SH-SY5Y (cell line): Measurements from ENCODE around the gene XDH.

Source experiments
- GATA2 ChIP-seq: IDR thresholded peaks from 2 replicates; pipeline ENCODE4 v1.6.1; 2011; ENCODE audit warnings: mild to moderate bottlenecking, low read depth, low read length
- GATA3 ChIP-seq: IDR thresholded peaks from 2 replicates; pipeline ENCODE4 v1.6.1; 2011; ENCODE audit warnings: low read depth, mild to moderate bottlenecking, low read length, moderate library complexity

XDH gene

DNA sequence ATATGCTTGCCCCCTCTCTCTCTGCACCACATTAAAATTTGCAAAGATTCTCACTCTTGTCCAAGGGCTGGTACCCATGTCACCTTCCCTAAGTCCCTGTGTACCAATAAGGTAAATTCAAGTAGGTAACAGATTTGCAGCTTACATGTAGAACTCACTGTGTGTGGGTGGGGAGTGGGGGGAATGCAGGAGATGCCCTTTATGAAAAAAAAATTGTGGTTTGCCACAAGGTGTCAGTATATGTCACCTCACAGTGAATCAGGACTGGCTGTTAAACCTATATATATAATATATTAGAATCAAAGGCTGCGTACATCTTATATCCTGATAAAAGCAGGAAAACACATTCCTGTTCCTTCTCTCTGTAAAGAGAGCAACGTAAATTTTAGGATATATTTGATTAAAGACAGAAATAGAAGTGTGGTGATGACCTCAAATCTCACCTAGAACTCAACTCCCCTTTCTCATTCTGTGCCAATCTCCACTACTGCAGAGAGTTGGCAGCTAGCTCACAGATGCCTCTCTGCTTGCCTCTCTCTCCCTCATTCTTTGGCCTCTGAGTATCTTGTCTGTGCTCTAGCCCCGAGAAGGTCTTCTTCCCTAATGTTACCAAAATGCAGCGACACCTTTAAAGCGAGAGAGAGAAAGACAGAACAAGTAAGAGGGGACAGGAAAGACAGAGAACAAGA, 536 bp downstream of the XDH start:
- TF ChIP-seq GATA2 (no peak), GATA3 (no peak)

GRCh38 chr2:31413025-31413424, 1.5 kb downstream of the XDH start:
- no peak for TF ChIP-seq GATA2
- no peak for TF ChIP-seq GATA3

DNA sequence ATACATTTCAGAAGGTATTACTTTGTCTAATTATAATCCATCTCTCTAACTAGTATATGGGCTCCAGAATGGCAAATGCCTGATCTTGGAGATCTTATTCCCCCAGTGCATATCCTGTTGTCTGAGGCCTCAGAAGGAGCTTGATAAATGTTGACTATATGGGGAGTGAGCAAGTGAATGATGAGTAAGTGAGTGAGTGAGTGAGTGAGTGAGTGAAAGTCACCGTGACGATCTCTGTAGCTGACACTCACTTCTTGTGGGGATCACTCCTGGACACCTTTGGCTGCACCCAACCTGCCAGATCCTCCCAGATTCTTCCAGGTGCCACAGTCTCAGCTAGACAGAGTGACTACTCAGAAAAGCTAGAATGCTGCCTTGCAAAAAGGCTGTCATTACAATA, 2.8 kb downstream of the XDH start:
- TF ChIP-seq GATA2, result no peak
- no peak for TF ChIP-seq GATA3

DNA sequence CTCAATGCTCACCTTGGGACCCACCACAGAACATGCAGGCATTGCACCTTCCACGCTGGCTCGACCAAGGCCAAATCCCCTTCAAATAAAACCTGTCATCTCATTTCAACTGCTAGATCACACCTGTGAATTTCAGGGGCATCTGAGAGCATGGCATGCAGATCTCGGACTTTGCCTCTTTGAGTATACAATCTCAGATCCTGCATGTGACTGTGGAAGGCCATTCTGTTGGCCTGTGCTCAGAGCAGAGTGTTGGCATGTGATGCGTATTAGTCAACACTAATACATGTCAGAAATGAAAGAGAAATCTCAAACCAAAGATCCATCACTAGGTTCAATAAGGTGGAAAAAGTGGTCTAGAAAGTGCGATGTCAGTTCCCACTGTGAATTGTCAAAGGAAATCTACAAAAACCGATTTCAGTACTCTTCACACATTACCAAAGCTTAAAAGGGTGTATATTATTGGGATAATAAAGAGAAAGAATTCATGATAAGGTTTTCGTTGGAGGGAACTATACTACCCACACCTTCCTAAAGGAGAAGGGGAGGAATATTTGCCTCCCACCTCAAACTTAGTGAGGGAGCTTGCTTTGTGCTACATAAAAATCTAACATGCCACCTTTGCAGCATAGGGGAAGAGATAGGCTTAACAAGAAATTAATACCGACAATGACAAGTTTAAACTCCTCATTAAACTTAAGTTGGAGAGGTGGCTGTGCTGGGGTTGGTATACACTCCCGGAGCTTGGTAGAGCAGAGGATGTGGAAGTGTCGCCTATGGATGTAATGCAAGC, 7.8 kb downstream of the XDH start:
- TF ChIP-seq GATA2, result no peak
- TF ChIP-seq GATA3, result no peak

- no peak for TF ChIP-seq GATA3
- TF ChIP-seq GATA2, result no peak
Measured at GRCh38 chr2:31404827-31405226, 9.7 kb downstream of the XDH start.

DNA sequence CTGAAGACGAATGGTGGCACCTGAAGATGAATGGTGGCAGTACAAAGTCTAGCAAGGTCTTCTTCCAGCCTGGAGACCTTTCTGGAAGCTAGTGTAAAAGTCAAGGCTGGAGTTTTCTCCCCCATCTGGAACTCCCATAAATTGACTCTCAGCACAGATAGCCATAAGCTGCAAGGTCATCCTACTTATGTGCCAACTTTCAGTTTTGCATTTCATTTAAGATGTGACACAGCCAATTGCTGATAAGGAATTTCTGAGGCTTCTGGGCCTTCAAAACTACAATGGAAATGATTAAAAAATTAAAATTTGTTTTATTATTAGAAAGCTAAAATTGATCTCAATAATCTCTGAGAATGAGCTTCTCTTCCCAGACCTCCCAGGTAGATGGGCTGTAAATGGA, 10.2 kb downstream of the XDH start:
- TF ChIP-seq GATA2 (no peak), GATA3 (no peak)

DNA sequence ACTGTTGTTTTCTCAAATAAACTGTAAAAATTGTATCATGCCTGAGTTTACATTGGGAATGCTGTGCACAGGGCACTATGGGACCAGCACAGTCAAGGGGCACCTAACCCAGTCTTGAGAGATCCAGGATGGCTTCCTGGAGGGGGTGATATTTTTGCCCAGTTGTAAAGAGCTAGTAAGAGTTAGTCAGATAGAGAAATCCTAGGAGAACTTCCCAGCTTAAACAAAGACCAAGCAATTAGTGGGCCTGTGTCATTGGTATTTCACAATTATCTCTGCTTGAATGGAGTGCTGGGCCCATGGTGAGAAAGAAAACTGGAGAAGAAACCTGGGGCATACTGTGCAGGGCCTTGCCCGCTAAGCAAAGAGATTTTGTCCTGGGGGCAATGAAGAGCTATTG, 12.2 kb downstream of the XDH start:
- no peak for TF ChIP-seq GATA3
- TF ChIP-seq GATA2, result no peak

DNA sequence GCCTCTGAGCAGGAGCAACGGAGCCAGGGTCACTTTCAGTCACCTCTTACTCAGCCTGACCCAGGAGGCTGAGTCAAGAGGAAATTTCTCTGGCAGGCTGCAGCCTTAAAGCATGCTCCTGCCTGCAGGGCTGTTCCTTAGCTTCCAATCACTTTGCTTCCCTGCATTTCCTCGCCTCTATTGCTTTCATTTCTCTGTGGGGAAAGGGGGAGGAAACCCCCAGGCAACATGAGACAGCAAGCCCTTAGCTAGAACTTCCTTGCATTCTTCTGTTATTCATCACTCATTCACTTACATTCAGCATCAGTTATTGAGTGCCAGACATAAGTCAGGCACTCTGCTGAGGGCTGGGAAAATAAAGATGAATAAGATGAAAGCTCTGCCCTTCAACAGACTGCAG, 13.0 kb downstream of the XDH start:
- no peak for TF ChIP-seq GATA2

DNA sequence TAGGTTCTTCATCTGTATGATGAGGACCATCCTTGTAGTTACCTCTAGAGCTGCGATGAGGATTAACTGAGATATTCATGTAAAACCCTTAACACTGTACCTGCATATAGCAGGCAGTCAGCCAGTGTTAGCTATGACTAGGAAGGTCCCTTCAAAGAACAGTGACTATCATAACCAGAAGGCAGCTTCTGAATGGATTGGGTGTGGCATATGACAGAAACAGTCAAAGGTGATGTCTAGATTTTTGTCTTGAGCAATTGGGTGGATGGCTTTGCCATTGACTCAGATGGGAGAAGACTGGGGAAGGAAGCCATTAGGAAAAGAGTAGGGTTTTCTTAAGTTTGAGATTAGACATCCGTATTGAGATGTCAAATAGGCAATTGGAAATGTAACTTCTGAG, 15.7 kb downstream of the XDH start:
- TF ChIP-seq GATA3 (no peak), GATA2 (no peak)

- TF ChIP-seq GATA2, result no peak
- no peak for TF ChIP-seq GATA3
Measured at GRCh38 chr2:31397094-31397493, 17.4 kb downstream of the XDH start.

DNA sequence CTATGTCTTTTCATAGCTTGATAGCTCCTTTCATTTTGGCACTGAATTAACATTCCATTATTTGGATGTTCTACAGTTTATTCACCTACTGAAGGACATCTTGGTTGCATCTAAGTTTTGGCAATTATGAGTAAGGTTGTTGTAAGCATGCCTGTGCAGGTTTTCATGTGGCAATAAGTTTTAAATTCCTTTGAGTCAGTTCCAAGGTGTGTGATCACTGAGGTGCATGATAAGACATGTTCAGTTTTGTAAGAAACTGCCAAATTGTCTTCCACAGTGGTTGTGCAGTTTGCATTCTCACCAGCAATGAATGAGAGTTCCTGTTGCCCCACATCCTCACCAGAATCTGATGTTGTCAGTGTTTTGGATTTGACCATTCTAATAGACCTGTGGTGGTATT, 24.2 kb downstream of the XDH start:
- TF ChIP-seq GATA2, result no peak
- TF ChIP-seq GATA3, result no peak

DNA sequence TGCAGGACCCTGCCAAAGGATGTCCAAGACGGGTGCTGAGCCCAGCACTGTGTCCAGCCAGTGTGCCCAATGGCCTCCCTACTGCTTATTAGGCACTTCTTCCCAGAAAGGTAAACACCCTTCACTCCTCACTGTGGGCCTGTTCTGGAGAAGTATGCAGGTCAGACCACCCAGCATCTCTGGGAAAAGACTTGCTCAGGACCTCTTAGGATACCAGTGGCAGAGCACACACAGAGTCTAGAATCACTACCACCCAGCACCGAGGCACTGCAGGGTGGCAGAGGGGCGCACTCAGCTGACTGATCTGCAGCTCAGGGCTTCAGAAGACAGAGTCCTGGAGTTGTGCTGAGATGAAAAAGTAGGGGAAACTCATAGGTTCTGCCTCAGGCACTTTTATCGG, 25.8 kb downstream of the XDH start:
- TF ChIP-seq GATA2, result no peak
- TF ChIP-seq GATA3, result no peak

DNA sequence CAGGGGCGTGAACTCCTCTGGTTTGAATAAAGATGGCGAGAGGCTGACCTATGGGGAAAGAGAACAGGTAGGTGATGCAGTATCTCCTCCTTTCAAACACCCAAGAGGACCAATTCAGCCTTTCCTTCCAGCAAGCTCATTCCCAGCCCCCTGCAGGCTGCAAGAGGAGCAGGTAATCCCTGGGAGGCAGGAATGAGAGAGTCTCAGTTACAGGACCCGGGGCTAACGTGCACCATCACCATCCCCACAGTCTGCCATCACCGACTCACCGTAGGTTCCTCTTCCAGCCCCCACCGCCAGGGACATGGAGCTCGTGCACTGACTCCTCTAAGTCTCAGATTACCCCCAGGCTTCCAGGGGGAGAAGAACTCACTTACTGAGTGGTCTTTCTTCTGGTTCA, 26.7 kb downstream of the XDH start:
- no peak for TF ChIP-seq GATA3
- no peak for TF ChIP-seq GATA2

DNA sequence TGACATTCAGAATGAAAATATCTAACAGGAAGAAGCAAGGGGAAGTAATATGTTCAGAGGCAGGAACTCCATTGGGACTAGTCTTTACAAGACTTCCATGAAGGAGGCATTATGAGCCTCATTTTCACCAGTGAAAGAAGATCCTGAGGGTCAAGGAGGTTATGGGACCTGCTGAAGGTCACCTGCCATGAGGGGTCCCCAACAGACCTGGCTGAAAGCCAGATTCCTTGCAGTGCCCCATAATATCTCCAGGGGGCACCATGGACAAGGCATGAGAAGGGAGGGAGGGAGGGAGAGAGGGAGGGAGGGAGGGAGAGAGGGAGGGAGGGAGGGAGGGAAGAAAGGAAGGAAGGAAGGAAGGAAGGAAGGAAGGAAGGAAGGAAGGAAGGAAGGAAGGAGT, 27.9 kb downstream of the XDH start:
- TF ChIP-seq GATA3 (no peak), GATA2 (no peak)

DNA sequence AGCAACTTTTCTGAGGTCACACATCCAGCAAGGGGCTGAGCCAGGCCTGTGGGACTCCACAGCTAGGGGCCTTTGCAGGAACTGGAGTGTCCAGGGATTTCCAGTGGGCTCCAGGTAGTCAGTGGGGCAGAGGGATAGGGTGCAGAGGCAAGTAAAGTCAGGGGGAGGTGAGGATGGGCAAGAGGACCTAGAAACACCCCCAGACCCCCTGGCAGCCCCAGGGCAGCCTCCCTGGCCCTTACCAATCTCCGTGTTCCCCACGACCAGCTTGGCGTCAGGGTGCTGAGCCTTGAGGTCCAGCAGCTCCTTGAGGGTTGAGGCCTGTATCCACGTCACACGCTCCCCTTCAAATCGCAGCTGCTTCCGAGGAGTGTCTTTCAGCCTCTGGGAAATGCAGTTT, 28.4 kb downstream of the XDH start:
- TF ChIP-seq GATA3 (no peak), GATA2 (no peak)

- TF ChIP-seq GATA2 (no peak), GATA3 (no peak)
Measured at GRCh38 chr2:31384771-31385276, 29.7 kb downstream of the XDH start.
